GM18951 (cell line): ENCODE measurements around the gene HS6ST2.
"Not testable (repeated sequence)": the region's sequence is repeated elsewhere in the genome, so short reads cannot be mapped to it uniquely, and the experiment has no call there.

ENCODE experiments used
- POLR2A ChIP-seq: IDR thresholded peaks from 4 replicates; pipeline ENCODE4 v1.6.1; 2011; ENCODE audit warnings: mild to moderate bottlenecking; ENCODE audit not compliant: insufficient read length, insufficient read depth; ENCODE audit errors: extremely low read depth
- in situ Hi-C: fragments of 300-500 bp; cut with MboI; formaldehyde crosslinking; loops from one replicate; pipeline ENCODE4 v1.12.0; 2022; ENCODE audit warnings: low sequenced_read_pairs, mixed read lengths, inconsistent platforms; ENCODE audit not compliant: unreplicated experiment

HS6ST2 gene

DNA sequence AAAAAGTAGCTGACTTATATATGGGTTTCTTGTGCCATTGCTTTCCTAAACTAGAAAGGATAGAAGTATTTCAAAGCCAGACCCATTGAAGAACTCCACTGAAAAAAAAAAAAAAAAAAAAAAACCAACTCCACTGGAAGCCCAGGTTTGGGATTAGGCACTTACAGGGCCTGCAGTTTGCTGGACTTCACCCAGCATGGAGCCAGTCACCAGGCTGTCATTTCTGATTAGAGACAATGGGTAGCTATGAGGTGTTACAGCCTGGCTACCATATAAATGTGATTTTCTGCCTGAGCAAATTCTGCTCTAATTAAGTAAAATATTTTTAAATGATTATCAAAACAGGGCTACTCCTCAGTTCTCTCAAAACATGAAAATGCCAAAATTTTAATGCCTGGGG lies 49.5 kb downstream of the HS6ST2 start:
- in situ Hi-C loops: no loop called here
- no peak for TF ChIP-seq POLR2A

DNA sequence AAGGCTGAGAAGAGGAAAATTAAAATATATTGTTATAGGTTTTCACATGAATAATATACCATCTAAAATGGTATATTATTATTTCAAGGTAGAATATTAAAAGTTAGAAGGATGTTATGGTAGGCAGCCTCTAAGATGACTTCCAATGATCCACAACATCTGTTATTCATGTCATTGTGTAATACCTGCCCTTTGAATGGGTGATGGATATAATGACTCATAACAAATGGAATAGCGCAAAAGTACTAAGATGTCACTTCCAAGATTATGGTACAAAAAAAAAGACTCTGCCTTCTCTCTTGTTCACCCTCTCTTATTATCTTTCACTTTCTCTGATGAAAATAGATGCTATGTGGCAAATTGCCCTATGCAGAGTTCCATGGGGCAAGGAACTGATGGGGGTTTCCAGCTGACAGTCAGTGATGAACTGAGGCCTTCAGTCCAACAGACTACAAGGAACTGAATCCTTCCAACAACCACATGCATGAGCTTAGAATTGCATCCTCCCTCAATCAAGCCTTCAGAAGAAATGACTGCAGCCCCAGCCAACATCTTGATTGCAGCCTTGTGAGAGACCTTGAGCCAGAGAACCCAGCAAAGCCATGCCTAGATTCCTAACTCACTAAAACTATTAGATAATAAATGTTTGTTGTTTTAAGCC lies 57.7 kb downstream of the HS6ST2 start:
- in situ Hi-C loops: no loop called here
- no peak for TF ChIP-seq POLR2A

DNA sequence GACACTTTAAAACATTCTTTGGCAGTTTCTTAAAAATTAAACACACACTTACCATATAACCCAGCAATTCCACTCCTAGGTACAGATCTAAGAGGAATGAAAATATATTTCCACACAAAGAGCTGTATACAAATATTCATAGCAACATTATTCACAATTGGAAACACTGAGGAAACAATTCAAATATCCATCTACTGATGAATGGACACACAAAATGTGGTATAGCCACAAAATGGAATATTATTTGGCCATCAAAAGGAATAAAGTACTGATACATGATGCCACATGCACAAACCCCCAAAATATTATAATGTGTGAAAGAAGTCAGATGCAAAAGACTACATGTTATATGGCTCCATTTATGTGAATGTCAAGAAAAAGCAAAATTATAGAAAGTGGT lies 70.9 kb downstream of the HS6ST2 start:
- in situ Hi-C loops: no loop called here
- TF ChIP-seq POLR2A: no peak

DNA sequence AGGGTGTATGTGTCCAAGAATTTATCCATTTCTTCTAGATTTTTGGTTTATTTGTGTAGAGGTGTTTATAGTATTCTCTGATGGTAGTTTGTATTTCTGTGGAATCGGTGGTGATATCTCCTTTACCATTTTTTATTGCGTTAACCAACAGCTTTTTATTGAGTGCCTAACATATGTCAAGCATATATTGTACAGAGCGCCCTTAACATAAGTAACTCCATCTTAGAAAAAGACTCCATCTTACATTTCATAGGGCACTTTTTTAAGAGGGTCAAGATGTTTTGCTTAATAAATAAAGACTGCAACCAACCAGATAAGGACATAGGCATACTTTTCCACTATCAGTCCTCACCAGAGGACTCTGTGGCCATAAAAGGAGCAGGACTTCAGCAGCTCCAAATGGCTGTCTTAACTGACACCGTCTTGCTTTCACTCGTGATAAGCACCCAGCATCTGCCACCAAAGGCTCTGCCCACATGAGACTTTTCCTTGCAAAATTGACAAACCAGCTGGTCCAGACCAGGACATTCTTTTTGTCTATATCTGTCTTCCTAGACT lies 75.0 kb downstream of the HS6ST2 start:
- no peak for TF ChIP-seq POLR2A
- in situ Hi-C loops: no loop called here

DNA sequence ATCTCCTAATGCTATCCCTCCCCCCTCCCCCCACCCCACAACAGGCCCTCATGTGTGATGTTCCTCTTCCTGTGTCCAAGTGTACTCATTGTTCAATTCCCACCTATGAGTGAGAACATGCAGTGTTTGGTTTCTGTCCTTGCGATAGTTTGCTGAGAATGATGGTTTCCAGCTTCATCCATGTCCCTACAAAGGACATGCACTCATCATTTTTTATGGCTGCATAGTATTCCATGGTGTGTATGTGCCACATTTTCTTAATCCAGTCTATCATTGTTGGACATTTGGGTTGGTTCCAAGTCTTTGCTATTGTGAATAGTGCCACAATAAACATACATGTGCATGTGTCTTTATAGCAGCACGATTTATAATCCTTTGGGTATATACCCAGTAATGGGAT lies 77.7 kb downstream of the HS6ST2 start:
- in situ Hi-C loops: not testable (repeated sequence)

DNA sequence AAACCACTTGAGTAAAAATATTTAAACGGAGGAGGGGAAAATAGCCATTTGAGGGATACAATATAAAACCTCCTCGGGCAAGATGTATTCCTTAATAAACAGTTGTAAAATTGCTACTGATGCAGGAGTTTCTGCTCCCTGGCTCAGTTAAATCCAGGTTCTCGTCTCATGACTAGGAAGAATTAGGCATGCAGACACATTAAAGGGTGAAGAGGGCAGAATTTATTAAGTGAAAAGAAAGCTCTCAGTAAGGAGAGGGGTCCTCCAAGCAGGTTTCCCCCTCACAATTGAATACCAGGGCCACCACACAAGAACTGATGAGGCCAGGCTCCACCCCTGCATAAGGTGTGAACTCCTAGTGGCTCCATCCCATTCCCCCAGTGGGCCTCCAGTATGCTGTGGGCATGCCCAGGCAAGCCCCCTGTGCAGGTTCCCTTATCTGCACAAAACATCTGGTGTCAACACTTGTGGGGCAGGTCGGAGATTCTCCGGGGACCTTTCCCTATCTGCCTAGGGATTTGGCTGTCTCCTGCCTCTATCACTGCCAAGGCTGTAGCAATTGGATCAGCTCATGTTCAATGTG lies 80.4 kb downstream of the HS6ST2 start:
- in situ Hi-C loops: no loop called here
- no peak for TF ChIP-seq POLR2A

DNA sequence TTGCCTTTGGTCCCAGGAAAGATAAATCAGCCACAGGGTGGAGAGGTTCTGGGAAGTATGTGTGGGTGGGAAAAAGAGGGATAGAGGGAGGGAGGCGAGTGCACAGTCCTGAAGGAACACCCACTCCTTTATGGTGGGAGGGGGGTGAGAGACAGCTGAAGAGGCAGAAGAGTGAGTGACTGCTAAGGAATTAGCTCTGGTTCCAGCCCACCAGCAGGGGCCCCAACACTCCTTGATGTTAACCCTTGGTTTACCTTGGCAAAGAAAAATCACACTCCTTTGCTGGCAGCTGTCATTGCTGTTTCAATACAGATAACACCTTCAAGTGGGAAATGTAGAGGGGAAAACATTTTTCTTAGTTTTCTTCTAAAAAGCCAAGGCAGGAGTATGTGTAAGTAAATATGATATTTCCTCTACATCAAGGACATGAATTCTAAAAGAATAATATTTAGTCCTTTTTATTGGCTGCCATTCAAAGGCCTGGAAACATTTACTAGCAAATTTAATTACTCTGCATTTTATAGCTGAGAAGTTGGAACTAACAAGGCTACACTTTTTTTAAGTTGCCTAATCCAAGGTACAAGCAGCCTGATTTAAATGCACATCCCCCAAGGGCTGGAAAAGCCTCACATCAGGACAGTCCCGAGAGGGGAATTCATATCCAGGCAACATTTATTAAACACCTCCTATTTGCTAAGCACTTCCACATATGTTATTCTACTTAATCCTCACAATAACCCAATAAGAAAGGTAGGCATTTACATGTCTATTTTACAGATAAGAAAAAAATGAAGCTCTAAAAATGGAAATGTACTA lies 81.7 kb downstream of the HS6ST2 start:
- in situ Hi-C loops: no loop called here
- no peak for TF ChIP-seq POLR2A

DNA sequence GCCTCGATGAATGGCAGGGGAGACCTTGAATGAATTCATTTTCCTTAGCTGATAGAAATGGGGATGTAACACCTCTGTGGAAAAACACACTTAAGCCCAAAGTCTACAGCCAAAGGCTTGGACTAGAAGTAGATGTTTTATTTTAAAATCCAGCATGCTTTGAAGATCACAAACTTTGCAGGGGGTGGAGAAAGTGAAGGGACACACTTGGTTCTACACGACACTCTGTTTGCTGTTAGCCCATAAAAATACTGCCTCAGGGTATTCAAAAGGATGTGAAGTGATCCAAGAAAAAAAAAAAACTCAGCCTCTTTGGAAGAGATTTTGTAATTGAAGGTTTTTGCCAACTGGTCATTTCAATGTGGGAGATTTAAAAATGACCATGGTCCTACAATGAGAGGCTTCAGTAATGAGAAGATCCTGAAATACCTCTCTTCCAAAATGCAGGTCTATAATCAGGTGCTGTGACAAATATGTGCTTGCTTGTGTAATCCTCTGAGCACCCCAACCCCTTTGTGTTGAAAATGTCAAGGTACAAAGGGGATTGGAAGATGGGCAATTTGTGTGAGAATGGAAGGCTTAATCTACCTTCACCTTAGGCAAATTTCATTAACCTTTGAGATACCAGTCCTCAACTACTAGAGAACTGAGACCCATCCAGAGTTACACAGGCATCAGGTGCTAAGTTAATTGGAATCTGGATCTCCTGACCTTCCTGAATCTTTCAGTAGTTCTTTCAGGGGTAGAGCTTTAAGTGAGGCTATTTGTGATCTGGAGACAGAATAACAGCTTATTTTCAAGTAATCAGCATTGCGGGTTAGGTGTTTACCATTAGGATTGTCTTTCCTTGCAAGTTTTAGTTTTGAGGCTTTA lies 82.5 kb downstream of the HS6ST2 start:
- in situ Hi-C loops: no loop called here
- TF ChIP-seq POLR2A: no peak

DNA sequence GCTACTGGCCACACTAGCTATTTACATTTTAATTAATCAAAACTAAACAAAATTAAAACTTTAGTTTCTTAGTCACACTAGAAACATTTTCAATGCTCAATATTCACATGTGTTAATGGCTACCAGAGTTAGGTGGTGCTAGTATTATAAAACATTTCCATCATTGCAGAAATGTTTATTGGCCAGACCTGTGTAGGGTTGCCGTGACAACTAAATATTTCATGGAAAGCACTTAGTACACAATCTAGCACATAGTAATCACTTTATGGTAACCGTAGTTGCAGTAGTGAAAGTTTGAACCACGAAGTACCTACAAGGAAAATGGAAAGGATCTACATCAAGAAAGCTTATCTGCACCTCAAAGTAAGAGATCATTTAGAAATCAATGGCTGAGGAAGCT lies 95.9 kb downstream of the HS6ST2 start:
- in situ Hi-C loops: no loop called here
- no peak for TF ChIP-seq POLR2A

DNA sequence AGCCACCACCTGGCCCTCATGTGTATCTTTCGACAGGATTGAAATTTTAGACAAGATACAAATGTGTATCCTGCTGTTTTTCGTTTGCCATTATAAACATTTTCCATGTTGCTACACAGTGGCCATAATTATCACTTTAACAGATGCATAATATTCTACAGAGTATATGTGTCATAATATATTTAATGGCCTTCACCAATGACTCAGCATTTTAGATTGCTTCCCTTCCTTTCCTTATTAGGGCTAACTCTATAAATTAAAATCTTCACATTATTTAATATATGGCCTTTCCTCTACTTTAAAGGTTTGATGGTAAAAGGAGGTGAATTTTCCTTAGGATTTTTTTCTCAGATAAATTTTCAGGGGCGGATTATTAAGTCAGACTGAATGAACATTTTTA lies 97.4 kb downstream of the HS6ST2 start:
- no peak for TF ChIP-seq POLR2A
- in situ Hi-C loops: no loop called here

DNA sequence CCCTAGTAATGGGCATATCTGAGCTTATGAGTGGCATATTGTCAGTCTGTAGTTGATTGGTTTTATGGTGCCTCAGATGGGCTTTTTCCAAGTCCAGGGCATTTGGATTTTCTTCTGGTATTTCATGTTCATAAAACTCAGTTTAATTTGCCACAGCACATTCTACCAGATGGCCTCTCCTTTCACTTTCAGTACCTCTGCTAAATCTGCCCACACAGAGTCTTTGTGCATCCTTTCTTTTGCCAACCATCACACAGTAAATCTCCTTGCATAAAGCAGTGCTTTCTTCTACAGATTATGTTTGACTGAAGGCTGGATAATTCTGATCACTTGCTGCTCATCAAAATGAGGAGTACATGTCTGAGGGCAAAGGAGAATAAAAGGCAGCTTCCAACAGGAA lies 98.2 kb downstream of the HS6ST2 start:
- TF ChIP-seq POLR2A: no peak
- in situ Hi-C loops: no loop called here

DNA sequence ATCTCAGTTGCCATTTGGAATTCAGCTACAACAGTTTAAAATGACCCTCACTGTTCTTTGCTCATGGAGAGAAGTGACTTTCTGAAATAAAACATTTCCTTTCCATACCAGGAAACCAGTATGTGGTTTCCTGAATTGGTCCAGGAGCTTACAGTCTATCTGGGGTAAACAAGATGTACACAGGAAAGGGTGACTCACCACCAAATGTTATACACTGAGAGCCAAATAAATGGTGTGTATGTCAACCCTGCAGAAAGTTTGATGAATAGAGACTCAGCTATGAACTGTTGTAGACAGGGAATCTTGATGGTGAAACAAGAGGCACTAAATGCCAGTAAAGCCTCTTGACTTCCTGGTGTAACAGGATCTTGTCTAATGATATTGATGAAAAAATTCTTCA lies 100.4 kb downstream of the HS6ST2 start:
- TF ChIP-seq POLR2A: no peak
- in situ Hi-C loops: no loop called here

DNA sequence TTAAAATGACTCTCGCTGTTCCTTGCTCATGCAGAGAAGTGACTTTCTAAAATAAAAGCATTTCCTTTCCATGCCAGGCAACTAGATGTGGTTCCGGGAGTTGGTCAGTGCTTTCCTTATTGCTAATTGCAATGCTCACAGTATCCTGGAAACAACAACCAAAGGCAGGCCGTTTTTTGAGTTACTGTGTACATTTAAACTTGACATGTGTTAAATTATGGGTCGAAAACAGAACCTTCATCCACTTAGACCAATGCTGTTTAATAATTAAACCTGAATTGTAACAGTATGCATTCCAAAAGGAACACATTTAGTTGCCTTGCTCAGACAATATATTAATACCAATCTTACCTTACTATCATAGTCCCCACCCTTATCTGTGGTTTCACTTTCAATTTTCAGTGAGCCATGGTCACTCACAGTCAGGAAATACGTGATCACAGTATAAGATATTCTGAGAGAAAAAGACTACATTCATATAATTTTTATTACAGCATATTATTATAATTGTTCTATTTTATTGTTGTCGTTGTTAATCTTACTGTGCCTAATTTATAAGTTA lies 102.6 kb downstream of the HS6ST2 start:
- in situ Hi-C loops: no loop called here
- TF ChIP-seq POLR2A: no peak
